Measurements from ENCODE around the gene SEZ6L2. TPM values are rescaled to one million over a fixed set of nuclear protein-coding genes. Genes with fewer than 3 reads are reported as not detected.

The SEZ6L2 gene
- total RNA-seq, 2 experiments from 2014 or later: not detected

DNA sequence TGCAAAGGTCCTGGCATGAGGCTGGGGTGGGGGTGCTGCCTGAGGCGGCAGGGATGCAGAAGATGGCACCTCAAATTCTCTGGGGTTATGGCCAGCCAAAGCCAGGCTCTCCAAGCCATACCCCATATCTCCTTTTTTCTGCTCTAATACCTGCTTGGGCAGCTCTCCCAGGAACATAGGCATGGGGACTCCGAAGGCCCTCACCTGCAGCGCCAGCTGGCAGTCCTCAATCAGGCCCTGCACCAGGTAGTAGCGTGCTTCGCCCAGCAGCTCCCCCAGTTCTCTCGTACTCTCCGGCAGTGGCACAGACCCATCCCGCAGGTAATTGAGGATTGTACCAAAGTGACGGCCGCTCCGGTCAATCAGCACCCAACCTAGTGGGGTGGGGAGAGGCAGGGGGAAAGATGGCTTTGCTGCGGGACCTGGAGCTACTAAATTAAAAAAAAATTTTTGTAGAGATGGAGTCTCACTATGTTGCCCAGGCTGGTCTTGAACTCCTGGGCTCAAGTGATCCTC is 23.7 kb upstream of the SEZ6L2 start:
- no peak for ATAC-seq (ENCODE audit: poor library complexity)
- CTCF ChIA-PET: interaction anchor here (0.5 to 1.4 kb wide), 2 partner anchors 39 to 108 kb away, joined by 3 to 5 read pairs; partner anchors contain the start of genes TLCD3B and TMEM219
- Mint-ChIP-seq H3K9me3 (no peaks in the 10 kb centered on the region), H3K36me3 (ENCODE audit: low read depth) (peaks cover 55% of the 10 kb centered on the region), H3K27me3 (no peaks in the 10 kb centered on the region), H3K4me3 (peak overlapping the region; percentile 51), H3K27ac (no peak overlapping the region), H3K4me1 (ENCODE audit: low read depth) (peaks cover 49% of the 10 kb centered on the region)
- TF ChIP-seq, protein P1, sequence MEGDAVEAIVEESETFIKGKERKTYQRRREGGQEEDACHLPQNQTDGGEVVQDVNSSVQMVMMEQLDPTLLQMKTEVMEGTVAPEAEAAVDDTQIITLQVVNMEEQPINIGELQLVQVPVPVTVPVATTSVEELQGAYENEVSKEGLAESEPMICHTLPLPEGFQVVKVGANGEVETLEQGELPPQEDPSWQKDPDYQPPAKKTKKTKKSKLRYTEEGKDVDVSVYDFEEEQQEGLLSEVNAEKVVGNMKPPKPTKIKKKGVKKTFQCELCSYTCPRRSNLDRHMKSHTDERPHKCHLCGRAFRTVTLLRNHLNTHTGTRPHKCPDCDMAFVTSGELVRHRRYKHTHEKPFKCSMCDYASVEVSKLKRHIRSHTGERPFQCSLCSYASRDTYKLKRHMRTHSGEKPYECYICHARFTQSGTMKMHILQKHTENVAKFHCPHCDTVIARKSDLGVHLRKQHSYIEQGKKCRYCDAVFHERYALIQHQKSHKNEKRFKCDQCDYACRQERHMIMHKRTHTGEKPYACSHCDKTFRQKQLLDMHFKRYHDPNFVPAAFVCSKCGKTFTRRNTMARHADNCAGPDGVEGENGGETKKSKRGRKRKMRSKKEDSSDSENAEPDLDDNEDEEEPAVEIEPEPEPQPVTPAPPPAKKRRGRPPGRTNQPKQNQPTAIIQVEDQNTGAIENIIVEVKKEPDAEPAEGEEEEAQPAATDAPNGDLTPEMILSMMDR (IDR thresholded peaks at IDR 0.05): no peak
- Histone ChIP-seq H3K27me3 (ENCODE audit: control insufficient read depth in 1 of 2, insufficient read depth in 2 of 2, low read length in 2 of 2) (no peaks in the 10 kb centered on the region), H3K36me3 (ENCODE audit: insufficient read depth, low read length) (peaks cover 44% of the 10 kb centered on the region), H3K4me1 (ENCODE audit: insufficient read depth, low read length) (peaks cover 30% of the 10 kb centered on the region), H3K27ac (ENCODE audit: low read depth in 1 of 2, low read length in 2 of 2) (no peak overlapping the region), H3K4me3 (ENCODE audit: low read length) (no peak overlapping the region), H3K9me3 (ENCODE audit: control insufficient read depth in 1 of 2, insufficient read depth in 1 of 2, low read length in 2 of 2) (no peaks in the 10 kb centered on the region)
- POLR2A ChIA-PET: no interaction called here
- intact Hi-C loops (cut with DNase I, micrococcal nuclease): loop anchor here in 1 of 2 experiments (5.0 kb wide), 1 partner anchor 54 kb away; no protein-coding TSS in a partner anchor
- DNase-seq: no peak

DNA sequence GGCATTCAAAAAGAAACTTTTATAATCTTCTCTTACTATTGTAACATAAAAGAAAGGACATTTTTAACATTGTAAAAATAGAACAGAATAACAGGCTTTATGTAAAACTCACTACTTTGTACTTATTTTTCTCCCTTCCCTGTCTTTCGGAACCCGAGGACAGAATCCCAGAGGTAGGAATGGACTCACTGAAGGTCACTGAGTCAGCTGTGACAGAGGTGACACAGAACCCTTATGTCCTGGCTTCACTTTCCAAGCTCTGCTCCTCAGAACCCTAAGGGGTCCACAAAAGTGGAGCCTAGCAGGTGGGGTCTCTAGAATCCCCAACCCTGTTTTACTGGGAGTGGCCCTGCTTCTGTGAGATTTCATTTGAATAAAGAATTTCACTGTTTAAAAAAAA is 23.0 kb upstream of the SEZ6L2 start:
- TF ChIP-seq, protein P1 (IDR thresholded peaks at IDR 0.05): no peak
- Histone ChIP-seq H3K4me1 (ENCODE audit: insufficient read depth, low read length) (peaks cover 30% of the 10 kb centered on the region), H3K4me3 (ENCODE audit: low read length) (no peak overlapping the region), H3K36me3 (ENCODE audit: insufficient read depth, low read length) (peaks cover 48% of the 10 kb centered on the region), H3K27ac (ENCODE audit: low read depth in 1 of 2, low read length in 2 of 2) (no peak overlapping the region), H3K27me3 (ENCODE audit: control insufficient read depth in 1 of 2, insufficient read depth in 2 of 2, low read length in 2 of 2) (no peaks in the 10 kb centered on the region), H3K9me3 (ENCODE audit: control insufficient read depth in 1 of 2, insufficient read depth in 1 of 2, low read length in 2 of 2) (no peaks in the 10 kb centered on the region)
- peaks cover 60% of the 10 kb centered on the region for H3K36me3 Mint-ChIP-seq (ENCODE audit: low read depth)
- no peak for DNase-seq
- no peak overlapping the region for H3K27ac Mint-ChIP-seq
- intact Hi-C loops (cut with DNase I, micrococcal nuclease): loop anchor here in 1 of 2 experiments (5.0 kb wide), 1 partner anchor 55 kb away; no protein-coding TSS in a partner anchor
- ATAC-seq (ENCODE audit: poor library complexity): no peak
- H3K4me3 Mint-ChIP-seq: no peak overlapping the region
- H3K4me1 Mint-ChIP-seq (ENCODE audit: low read depth): peaks cover 44% of the 10 kb centered on the region
- no peaks in the 10 kb centered on the region for H3K9me3 Mint-ChIP-seq
- CTCF ChIA-PET: interaction anchor here (0.5 to 1.4 kb wide), 2 partner anchors 39 to 109 kb away, joined by 3 to 5 read pairs; partner anchors contain the start of genes TLCD3B and TMEM219
- no peaks in the 10 kb centered on the region for H3K27me3 Mint-ChIP-seq
- POLR2A ChIA-PET: no interaction called here

DNA sequence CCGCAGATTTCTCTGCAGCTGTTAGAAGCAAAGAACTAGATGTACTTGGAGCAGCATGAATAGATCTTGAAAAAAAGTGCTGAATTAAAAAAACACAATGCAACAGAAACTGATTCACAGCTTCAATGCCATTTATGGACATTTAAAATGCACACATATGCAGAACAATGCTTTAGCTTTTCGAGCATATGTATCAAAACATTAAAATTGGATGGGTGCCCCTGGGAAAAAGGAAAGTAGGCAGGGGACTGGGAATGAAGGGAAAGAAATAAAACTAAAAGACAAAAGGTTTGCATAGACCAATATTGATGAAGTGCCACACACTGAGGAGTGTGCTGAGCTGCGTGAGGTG is 21.7 kb upstream of the SEZ6L2 start:
- Histone ChIP-seq H3K27ac (ENCODE audit: low read depth in 1 of 2, low read length in 2 of 2) (no peak overlapping the region), H3K27me3 (ENCODE audit: control insufficient read depth in 1 of 2, insufficient read depth in 2 of 2, low read length in 2 of 2) (no peaks in the 10 kb centered on the region), H3K9me3 (ENCODE audit: control insufficient read depth in 1 of 2, insufficient read depth in 1 of 2, low read length in 2 of 2) (no peaks in the 10 kb centered on the region), H3K36me3 (ENCODE audit: insufficient read depth, low read length) (peaks cover 58% of the 10 kb centered on the region), H3K4me1 (ENCODE audit: insufficient read depth, low read length) (peaks cover 18% of the 10 kb centered on the region), H3K4me3 (ENCODE audit: low read length) (no peak overlapping the region)
- H3K4me1 Mint-ChIP-seq (ENCODE audit: low read depth): peaks cover 31% of the 10 kb centered on the region
- ChIA-PET CTCF (no interaction called here), POLR2A (interaction anchor here (1.2 kb wide), 1 partner anchor 219 kb away, joined by 3 read pairs; no protein-coding TSS in a partner anchor)
- H3K9me3 Mint-ChIP-seq: no peaks in the 10 kb centered on the region
- H3K36me3 Mint-ChIP-seq (ENCODE audit: low read depth): peaks cover 68% of the 10 kb centered on the region
- intact Hi-C loops (cut with DNase I, micrococcal nuclease): loop anchor here in 1 of 2 experiments (5.0 kb wide), 1 partner anchor 56 kb away; no protein-coding TSS in a partner anchor
- DNase-seq (no peak), ATAC-seq (ENCODE audit: poor library complexity) (no peak)
- TF ChIP-seq, protein P1 (IDR thresholded peaks at IDR 0.05): no peak
- no peak overlapping the region for H3K27ac Mint-ChIP-seq
- H3K27me3 Mint-ChIP-seq: no peaks in the 10 kb centered on the region
- H3K4me3 Mint-ChIP-seq: no peak overlapping the region
